Measurements from ENCODE around the gene PDCL3.

Gene PDCL3

GRCh38 chr2:100611079-100612029 lies 48.6 kb downstream of the PDCL3 start:
- DNase-seq (ENCODE audit: low spot score) = no peak

- no peak for DNase-seq (ENCODE audit: low spot score)
Measured at GRCh38 chr2:100612388-100613000, 49.7 kb downstream of the PDCL3 start.

GRCh38 chr2:100613719-100614118 lies 50.9 kb downstream of the PDCL3 start:
- no peak for DNase-seq (ENCODE audit: low spot score)

GRCh38 chr2:100614455-100615000 lies 51.7 kb downstream of the PDCL3 start:
- no peak for DNase-seq (ENCODE audit: low spot score)

GRCh38 chr2:100615471-100615870 lies 52.7 kb downstream of the PDCL3 start:
- no peak for DNase-seq (ENCODE audit: low spot score)

GRCh38 chr2:100615886-100616285 lies 53.1 kb downstream of the PDCL3 start:
- DNase-seq (ENCODE audit: low spot score) = no peak

GRCh38 chr2:100616841-100617390 lies 54.1 kb downstream of the PDCL3 start:
- DNase-seq (ENCODE audit: low spot score) = no peak

- DNase-seq (ENCODE audit: low spot score) = no peak
Measured at GRCh38 chr2:100619951-100620350, 57.2 kb downstream of the PDCL3 start.

- DNase-seq (ENCODE audit: low spot score) = no peak
Measured at GRCh38 chr2:100620481-100620880, 57.7 kb downstream of the PDCL3 start.

GRCh38 chr2:100621371-100621951 lies 58.7 kb downstream of the PDCL3 start:
- no peak for DNase-seq (ENCODE audit: low spot score)

GRCh38 chr2:100623033-100623715 lies 60.4 kb downstream of the PDCL3 start:
- DNase-seq (ENCODE audit: low spot score) = no peak

GRCh38 chr2:100623930-100624329 lies 61.1 kb downstream of the PDCL3 start:
- no peak for DNase-seq (ENCODE audit: low spot score)

GRCh38 chr2:100624536-100624935 lies 61.7 kb downstream of the PDCL3 start:
- DNase-seq (ENCODE audit: low spot score) = no peak

GRCh38 chr2:100625717-100626116 lies 62.9 kb downstream of the PDCL3 start:
- DNase-seq (ENCODE audit: low spot score) = no peak
